ENCODE data around the gene MARCHF6.

DNA sequence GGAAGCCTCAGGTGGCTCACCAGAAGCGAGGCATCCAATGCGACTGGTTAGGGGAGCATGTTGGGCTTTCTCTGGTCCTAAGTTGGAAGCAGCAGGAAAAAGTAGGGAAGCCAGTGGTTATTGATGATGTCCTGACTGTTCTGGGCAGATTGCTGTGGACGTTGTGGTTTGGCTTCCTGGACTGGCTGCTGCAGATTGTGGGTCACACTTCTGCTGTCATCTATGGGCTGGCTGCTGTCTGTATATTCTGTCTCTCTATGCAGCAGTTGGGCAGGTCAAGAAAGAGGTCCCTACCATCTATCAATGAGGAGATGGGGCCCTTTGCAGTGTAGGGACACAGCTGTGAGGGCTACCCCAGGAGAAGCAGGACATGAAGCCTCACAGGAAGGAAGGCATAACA, 13.5 kb upstream of the MARCHF6 start:
- no peak for TF ChIP-seq POLR2A (IDR thresholded peaks at IDR 0.05; ENCODE audit: low read depth, low read length)
- TF ChIP-seq POLR2AphosphoS5 (IDR thresholded peaks at IDR 0.05; ENCODE audit: low read depth, low read length), result no peak
